ENCODE data around the gene RASGRF1.

Gene RASGRF1

GRCh38 chr15:79015416-79015815 is 75.2 kb downstream of the RASGRF1 start:
- no peaks in the 10 kb centered on the region for H3K4me1 ChIP-seq
- no peaks in the 10 kb centered on the region for H3K27me3 ChIP-seq (ENCODE audit: control insufficient read depth, insufficient read depth, low read length)
- no peak overlapping the region for H3K4me2 ChIP-seq (ENCODE audit: low read length)
- no peaks in the 10 kb centered on the region for H3K79me2 ChIP-seq
- H3K4me3 ChIP-seq (ENCODE audit: low read depth, low read length) = no peak overlapping the region
- H3K9ac ChIP-seq = no peak overlapping the region
- no peaks in the 10 kb centered on the region for H3K36me3 ChIP-seq (ENCODE audit: control insufficient read depth, insufficient read depth, low read length)
- H2AFZ ChIP-seq = no peak overlapping the region
- TF ChIP-seq CTCF (IDR thresholded peaks at IDR 0.05) = no peak
- no peaks in the 10 kb centered on the region for H3K9me3 ChIP-seq (ENCODE audit: control insufficient read depth, low read length)
- no peak overlapping the region for H3K27ac ChIP-seq

GRCh38 chr15:79010278-79010677 is 80.3 kb downstream of the RASGRF1 start:
- Histone ChIP-seq H3K27ac (no peak overlapping the region), H3K79me2 (no peaks in the 10 kb centered on the region), H3K4me2 (ENCODE audit: low read length) (no peak overlapping the region), H2AFZ (no peak overlapping the region), H3K4me1 (peaks cover 6% of the 10 kb centered on the region), H3K27me3 (ENCODE audit: control insufficient read depth, insufficient read depth, low read length) (no peaks in the 10 kb centered on the region), H3K4me3 (ENCODE audit: low read depth, low read length) (no peak overlapping the region), H3K9ac (no peak overlapping the region), H3K36me3 (ENCODE audit: control insufficient read depth, insufficient read depth, low read length) (no peaks in the 10 kb centered on the region), H3K9me3 (ENCODE audit: control insufficient read depth, low read length) (no peaks in the 10 kb centered on the region)
- TF ChIP-seq CTCF (IDR thresholded peaks at IDR 0.05) = no peak

DNA sequence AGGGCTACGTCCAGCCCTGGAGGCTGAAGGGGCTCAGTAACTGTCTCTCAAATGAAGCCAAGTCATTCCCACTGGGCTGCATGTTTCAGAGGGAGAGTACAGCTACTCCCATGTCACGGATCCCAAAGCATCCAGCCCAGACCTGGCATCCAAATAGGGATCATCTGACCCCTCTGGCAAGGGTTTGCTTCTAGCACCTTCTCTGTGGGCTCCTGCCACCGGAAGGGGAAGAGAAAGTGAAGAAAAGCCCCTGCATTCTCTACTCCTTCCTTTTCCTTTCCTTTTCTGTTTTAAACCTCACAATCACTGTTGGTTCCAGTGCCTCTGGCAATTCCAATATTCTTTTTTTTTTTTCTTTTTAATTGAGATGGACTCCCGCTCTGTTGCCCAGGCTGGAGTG is 81.2 kb downstream of the RASGRF1 start:
- Histone ChIP-seq H3K27ac (no peak overlapping the region), H3K9ac (no peak overlapping the region), H3K79me2 (no peaks in the 10 kb centered on the region), H3K36me3 (ENCODE audit: control insufficient read depth, insufficient read depth, low read length) (no peaks in the 10 kb centered on the region), H3K4me2 (ENCODE audit: low read length) (no peak overlapping the region), H3K9me3 (ENCODE audit: control insufficient read depth, low read length) (no peaks in the 10 kb centered on the region), H3K27me3 (ENCODE audit: control insufficient read depth, insufficient read depth, low read length) (no peaks in the 10 kb centered on the region), H3K4me1 (peaks cover 6% of the 10 kb centered on the region), H3K4me3 (ENCODE audit: low read depth, low read length) (no peak overlapping the region), H2AFZ (peak overlapping the region; percentile 28)
- no peak for TF ChIP-seq CTCF (IDR thresholded peaks at IDR 0.05)

DNA sequence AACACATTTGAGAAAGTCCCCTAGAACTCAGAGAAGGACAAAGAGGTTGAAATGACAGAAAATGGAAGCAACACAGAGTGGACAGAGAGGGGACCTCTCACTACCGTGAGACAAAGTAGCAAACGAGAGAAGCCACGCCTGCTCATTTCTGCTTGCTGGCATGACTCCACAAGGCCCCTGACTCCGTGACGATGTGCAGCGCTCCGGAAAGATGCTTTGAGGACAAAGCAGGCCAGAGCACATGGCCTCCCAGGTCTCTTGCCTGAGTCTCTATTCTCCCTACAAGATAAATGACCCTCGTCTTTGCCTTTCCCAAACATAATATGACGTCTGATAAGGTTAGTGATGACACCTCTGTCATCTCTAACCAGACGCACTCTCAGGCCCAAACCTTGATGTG is 81.9 kb downstream of the RASGRF1 start:
- Histone ChIP-seq H2AFZ (peak overlapping the region; percentile 28), H3K4me2 (ENCODE audit: low read length) (no peak overlapping the region), H3K36me3 (ENCODE audit: control insufficient read depth, insufficient read depth, low read length) (no peaks in the 10 kb centered on the region), H3K9me3 (ENCODE audit: control insufficient read depth, low read length) (no peaks in the 10 kb centered on the region), H3K4me1 (peaks cover 6% of the 10 kb centered on the region), H3K27ac (no peak overlapping the region), H3K9ac (no peak overlapping the region), H3K79me2 (no peaks in the 10 kb centered on the region), H3K27me3 (ENCODE audit: control insufficient read depth, insufficient read depth, low read length) (no peaks in the 10 kb centered on the region), H3K4me3 (ENCODE audit: low read depth, low read length) (no peak overlapping the region)
- TF ChIP-seq CTCF (IDR thresholded peaks at IDR 0.05) = no peak

DNA sequence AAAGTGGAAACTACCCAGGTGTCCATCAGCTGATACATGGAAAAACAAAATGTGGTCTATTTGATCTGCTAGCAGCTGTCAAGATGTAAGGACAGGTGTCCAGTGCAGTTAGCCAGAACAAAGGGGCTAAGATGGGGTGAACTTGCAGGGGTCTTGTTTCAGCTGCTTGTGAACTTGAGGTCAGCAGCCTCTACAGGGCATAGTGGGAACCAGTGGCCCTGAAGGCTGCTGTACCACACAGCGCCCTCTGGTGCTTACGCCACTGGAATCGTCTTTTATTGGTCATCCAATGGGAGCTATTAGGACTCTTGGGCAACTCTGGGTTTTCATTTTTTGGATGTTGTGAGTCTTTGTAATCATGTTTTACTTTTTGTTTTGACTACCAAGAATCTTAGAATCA is 83.5 kb downstream of the RASGRF1 start:
- Histone ChIP-seq H2AFZ (no peak overlapping the region), H3K27me3 (ENCODE audit: control insufficient read depth, insufficient read depth, low read length) (no peaks in the 10 kb centered on the region), H3K4me3 (ENCODE audit: low read depth, low read length) (no peak overlapping the region), H3K36me3 (ENCODE audit: control insufficient read depth, insufficient read depth, low read length) (no peaks in the 10 kb centered on the region), H3K79me2 (no peaks in the 10 kb centered on the region), H3K9me3 (ENCODE audit: control insufficient read depth, low read length) (no peaks in the 10 kb centered on the region), H3K4me2 (ENCODE audit: low read length) (no peak overlapping the region), H3K27ac (no peak overlapping the region), H3K4me1 (peaks cover 6% of the 10 kb centered on the region), H3K9ac (no peak overlapping the region)
- no peak for TF ChIP-seq CTCF (IDR thresholded peaks at IDR 0.05)
